ENCODE measurements around the gene GSK3A. TPM values are rescaled to one million over a fixed set of nuclear protein-coding genes. Genes with fewer than 3 reads are reported as not detected.

GSK3A gene
- 29.9 and 32.2 TPM in 2 replicates for total RNA-seq (2014; rRNA removed; shearing (Covaris generic); ENCODE audit: low replicate concordance)

GRCh38 chr19:42242512-42243409 is at the start of gene GSK3A:
Gene GSK3A (minus strand): TSS chr19:42242602. CDS start chr19:42242465, 137 bp downstream.
- in situ Hi-C loops (cut with HindIII; ENCODE audit: low pct_unique_long_range_greater_than_20kb, low sequenced_read_pairs) = no loop called here
- DNase-seq (ENCODE audit: low read depth) = peak; percentile 100

- in situ Hi-C loops (cut with HindIII; ENCODE audit: low pct_unique_long_range_greater_than_20kb, low sequenced_read_pairs) = no loop called here
- no peak for DNase-seq (ENCODE audit: low read depth)
Measured at GRCh38 chr19:42291435-42291810, 49.0 kb upstream of the GSK3A start.

GRCh38 chr19:42290523-42291434 is 48.4 kb upstream of the GSK3A start:
- in situ Hi-C loops (cut with HindIII; ENCODE audit: low pct_unique_long_range_greater_than_20kb, low sequenced_read_pairs) = no loop called here
- no peak for DNase-seq (ENCODE audit: low read depth)

GRCh38 chr19:42290136-42290522 is 47.7 kb upstream of the GSK3A start:
- in situ Hi-C loops (cut with HindIII; ENCODE audit: low pct_unique_long_range_greater_than_20kb, low sequenced_read_pairs) = no loop called here
- no peak for DNase-seq (ENCODE audit: low read depth)

GRCh38 chr19:42289556-42290041 is 47.2 kb upstream of the GSK3A start:
- in situ Hi-C loops (cut with HindIII; ENCODE audit: low pct_unique_long_range_greater_than_20kb, low sequenced_read_pairs) = no loop called here
- no peak for DNase-seq (ENCODE audit: low read depth)

GRCh38 chr19:42288881-42289555 is 46.6 kb upstream of the GSK3A start:
- no peak for DNase-seq (ENCODE audit: low read depth)
- in situ Hi-C loops (cut with HindIII; ENCODE audit: low pct_unique_long_range_greater_than_20kb, low sequenced_read_pairs) = no loop called here

- in situ Hi-C loops (cut with HindIII; ENCODE audit: low pct_unique_long_range_greater_than_20kb, low sequenced_read_pairs) = no loop called here
- no peak for DNase-seq (ENCODE audit: low read depth)
Measured at GRCh38 chr19:42288387-42288786, 46.0 kb upstream of the GSK3A start.

GRCh38 chr19:42287827-42288107 is 45.4 kb upstream of the GSK3A start:
- in situ Hi-C loops (cut with HindIII; ENCODE audit: low pct_unique_long_range_greater_than_20kb, low sequenced_read_pairs) = no loop called here
- DNase-seq (ENCODE audit: low read depth) = no peak

- in situ Hi-C loops (cut with HindIII; ENCODE audit: low pct_unique_long_range_greater_than_20kb, low sequenced_read_pairs) = no loop called here
- no peak for DNase-seq (ENCODE audit: low read depth)
Measured at GRCh38 chr19:42287017-42287826, 44.8 kb upstream of the GSK3A start.

- in situ Hi-C loops (cut with HindIII; ENCODE audit: low pct_unique_long_range_greater_than_20kb, low sequenced_read_pairs) = no loop called here
- no peak for DNase-seq (ENCODE audit: low read depth)
Measured at GRCh38 chr19:42286349-42287016, 44.1 kb upstream of the GSK3A start.

- in situ Hi-C loops (cut with HindIII; ENCODE audit: low pct_unique_long_range_greater_than_20kb, low sequenced_read_pairs) = no loop called here
Measured at GRCh38 chr19:42285988-42286348, 43.6 kb upstream of the GSK3A start.

GRCh38 chr19:42285541-42285941 is 43.1 kb upstream of the GSK3A start:
- in situ Hi-C loops (cut with HindIII; ENCODE audit: low pct_unique_long_range_greater_than_20kb, low sequenced_read_pairs) = no loop called here
- no peak for DNase-seq (ENCODE audit: low read depth)

More at GRCh38 chr19:42285988-42286348, 43.6 kb upstream of the GSK3A start:
- DNase-seq (ENCODE audit: low read depth) = no peak

GRCh38 chr19:42284591-42285341 is 42.4 kb upstream of the GSK3A start:
- in situ Hi-C loops (cut with HindIII; ENCODE audit: low pct_unique_long_range_greater_than_20kb, low sequenced_read_pairs) = no loop called here
- DNase-seq (ENCODE audit: low read depth) = no peak

GRCh38 chr19:42284066-42284501 is 41.7 kb upstream of the GSK3A start:
- in situ Hi-C loops (cut with HindIII; ENCODE audit: low pct_unique_long_range_greater_than_20kb, low sequenced_read_pairs) = no loop called here
- peak; percentile 77 for DNase-seq (ENCODE audit: low read depth)

- peak; percentile 86 for DNase-seq (ENCODE audit: low read depth)
- in situ Hi-C loops (cut with HindIII; ENCODE audit: low pct_unique_long_range_greater_than_20kb, low sequenced_read_pairs) = no loop called here
Measured at GRCh38 chr19:42283188-42284065, 41.0 kb upstream of the GSK3A start.

GRCh38 chr19:42282819-42283187 is 40.4 kb upstream of the GSK3A start:
- DNase-seq (ENCODE audit: low read depth) = no peak
- in situ Hi-C loops (cut with HindIII; ENCODE audit: low pct_unique_long_range_greater_than_20kb, low sequenced_read_pairs) = no loop called here
